Hepatocyte (in vitro differentiated cells): ENCODE results near the gene CNNM4. TPM values are rescaled to one million over a fixed set of nuclear protein-coding genes. Genes with fewer than 3 reads are reported as not detected.

Experiments used
- DNase-seq: peaks from one replicate; pipeline ENCODE4 v3.0.0-alpha.2; 2016; ENCODE audit warnings: low spot score
- H2AFZ ChIP-seq: fragments of 200-600 bp; sonication (generic); 2 replicates; pipeline ENCODE4 v1.6.0; 2016; ENCODE audit warnings: antibody characterized with exemption, mild to moderate bottlenecking
- H3K27ac ChIP-seq: fragments of 200-600 bp; sonication (generic); 2 replicates; pipeline ENCODE4 v1.5.1; 2016; ENCODE audit warnings: mild to moderate bottlenecking
- H3K27me3 ChIP-seq: fragments of 200-600 bp; sonication (generic); 2 replicates; pipeline ENCODE4 v1.6.1; 2016
- H3K36me3 ChIP-seq: fragments of 200-600 bp; sonication (generic); replicated peaks from 2 replicates; pipeline ENCODE4 v1.5.1; 2016; ENCODE audit warnings: low read depth; ENCODE audit not compliant: insufficient read depth
- H3K4me1 ChIP-seq: fragments of 200-600 bp; sonication (generic); 2 replicates; pipeline ENCODE4 v1.5.1; 2016; ENCODE audit warnings: mild to moderate bottlenecking, moderate library complexity; ENCODE audit not compliant: insufficient read depth
- H3K4me2 ChIP-seq: fragments of 200-600 bp; sonication (generic); 2 replicates; pipeline ENCODE4 v1.6.0; 2016
- H3K4me3 ChIP-seq: fragments of 200-600 bp; sonication (generic); 2 replicates; pipeline ENCODE4 v1.5.1; 2016; ENCODE audit warnings: mild to moderate bottlenecking
- H3K79me2 ChIP-seq: fragments of 200-600 bp; sonication (generic); 2 replicates; pipeline ENCODE4 v1.6.0; 2017; ENCODE audit warnings: mild to moderate bottlenecking
- H3K9me2 ChIP-seq: fragments of 200-600 bp; sonication (generic); replicated peaks from 2 replicates; pipeline ENCODE4 v1.6.0; 2017; ENCODE audit warnings: mild to moderate bottlenecking; ENCODE audit not compliant: insufficient read depth
- H3K9me3 ChIP-seq: fragments of 200-600 bp; sonication (generic); 2 replicates; pipeline ENCODE4 v1.5.1; 2016; ENCODE audit warnings: low read depth, mild to moderate bottlenecking
- H4K20me1 ChIP-seq: fragments of 200-600 bp; sonication (generic); 2 replicates; pipeline ENCODE4 v1.6.0; 2016; ENCODE audit warnings: mild to moderate bottlenecking; ENCODE audit not compliant: insufficient read depth, poor library complexity, severe bottlenecking
- EZH2 ChIP-seq: fragments of 200-600 bp; sonication (generic); IDR thresholded peaks from 2 replicates; pipeline ENCODE4 v1.6.1; 2016; ENCODE audit warnings: antibody characterized with exemption, mild to moderate bottlenecking, borderline replicate concordance
- EZH2phosphoT487 ChIP-seq: fragments of 200-600 bp; sonication (generic); IDR thresholded peaks from one replicate; pipeline ENCODE4 v1.6.1; 2018; ENCODE audit warnings: antibody characterized with exemption, mild to moderate bottlenecking, low read depth, moderate library complexity; ENCODE audit not compliant: unreplicated experiment, severe bottlenecking
- WGBS: methylation state at CpG from one replicate; pipeline ENCODE4 v1.1.6; 2016; ENCODE audit warnings: low lambda C conversion rate; ENCODE audit errors: missing lambda C conversion rate; 5-methylcytosine and 5-hydroxymethylcytosine counted together
- polyA plus RNA-seq: library from polyadenylated mRNA; unstranded; fragments of >200 nt; fragmentation: Nextera tagmentation; extraction: Ambion mirVana; gene quantifications from 2 replicates; pipeline ENCODE4 v1.2.1, GENCODE V29; 2016
- total RNA-seq: library from RNA; depleted of rRNA; stranded (reverse); fragments of >200 nt; gene quantifications from 2 replicates; pipeline ENCODE4 v1.2.3, GENCODE V29; 2014
- TF ChIP-seq, protein P1 (sequence below): fragments of 200-600 bp; sonication (generic); IDR thresholded peaks from 2 replicates; pipeline ENCODE4 v1.5.1; 2016; ENCODE audit warnings: antibody characterized with exemption, mild to moderate bottlenecking; ENCODE audit not compliant: poor library complexity

The CNNM4 gene
- total and polyA plus RNA-seq, 2 experiments from 2014 or later = 8.8 to 10.8 TPM

DNA sequence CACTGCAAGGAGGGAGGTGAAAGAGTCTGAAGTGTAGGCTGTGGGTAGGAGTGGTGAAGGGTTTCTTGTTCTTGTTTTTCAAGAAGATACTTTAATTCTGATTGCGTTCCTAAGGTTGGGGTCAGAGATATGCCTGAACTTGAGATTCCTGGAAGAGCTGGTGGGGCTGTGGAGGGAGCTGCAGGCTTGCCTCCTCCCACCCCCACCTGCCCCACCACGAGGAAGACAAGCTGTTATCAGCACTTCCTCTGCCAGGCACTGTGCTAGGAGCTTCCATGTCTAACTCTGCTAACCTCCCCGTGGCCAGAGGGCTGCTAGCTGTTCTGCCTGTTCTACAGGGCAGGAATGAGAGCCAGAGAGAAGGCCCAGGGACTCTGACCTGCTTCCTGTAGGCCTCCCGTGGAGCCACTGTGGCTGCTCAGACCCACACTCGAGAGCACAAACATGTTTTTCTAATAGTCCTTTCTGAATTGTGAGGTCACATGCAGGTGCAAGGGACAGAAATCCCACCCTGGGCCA lies 69.4 kb downstream of the CNNM4 start:
- no peak for DNase-seq
- WGBS = 68% methylated on average over 5 of the region's 5 CpGs
- Histone ChIP-seq H3K4me2 (no peak overlapping the region), H3K9me3 (no peaks in the 10 kb centered on the region), H3K4me1 (peaks cover 11% of the 10 kb centered on the region), H3K9me2 (no peaks in the 10 kb centered on the region), H3K27me3 (no peaks in the 10 kb centered on the region), H4K20me1 (no peaks in the 10 kb centered on the region), H3K79me2 (peaks cover 15% of the 10 kb centered on the region), H3K36me3 (no peaks in the 10 kb centered on the region), H2AFZ (no peak overlapping the region), H3K4me3 (no peak overlapping the region), H3K27ac (no peak overlapping the region)
- TF ChIP-seq, protein P1, sequence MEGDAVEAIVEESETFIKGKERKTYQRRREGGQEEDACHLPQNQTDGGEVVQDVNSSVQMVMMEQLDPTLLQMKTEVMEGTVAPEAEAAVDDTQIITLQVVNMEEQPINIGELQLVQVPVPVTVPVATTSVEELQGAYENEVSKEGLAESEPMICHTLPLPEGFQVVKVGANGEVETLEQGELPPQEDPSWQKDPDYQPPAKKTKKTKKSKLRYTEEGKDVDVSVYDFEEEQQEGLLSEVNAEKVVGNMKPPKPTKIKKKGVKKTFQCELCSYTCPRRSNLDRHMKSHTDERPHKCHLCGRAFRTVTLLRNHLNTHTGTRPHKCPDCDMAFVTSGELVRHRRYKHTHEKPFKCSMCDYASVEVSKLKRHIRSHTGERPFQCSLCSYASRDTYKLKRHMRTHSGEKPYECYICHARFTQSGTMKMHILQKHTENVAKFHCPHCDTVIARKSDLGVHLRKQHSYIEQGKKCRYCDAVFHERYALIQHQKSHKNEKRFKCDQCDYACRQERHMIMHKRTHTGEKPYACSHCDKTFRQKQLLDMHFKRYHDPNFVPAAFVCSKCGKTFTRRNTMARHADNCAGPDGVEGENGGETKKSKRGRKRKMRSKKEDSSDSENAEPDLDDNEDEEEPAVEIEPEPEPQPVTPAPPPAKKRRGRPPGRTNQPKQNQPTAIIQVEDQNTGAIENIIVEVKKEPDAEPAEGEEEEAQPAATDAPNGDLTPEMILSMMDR = no peak
- TF ChIP-seq EZH2 (no peak), EZH2phosphoT487 (no peak)

DNA sequence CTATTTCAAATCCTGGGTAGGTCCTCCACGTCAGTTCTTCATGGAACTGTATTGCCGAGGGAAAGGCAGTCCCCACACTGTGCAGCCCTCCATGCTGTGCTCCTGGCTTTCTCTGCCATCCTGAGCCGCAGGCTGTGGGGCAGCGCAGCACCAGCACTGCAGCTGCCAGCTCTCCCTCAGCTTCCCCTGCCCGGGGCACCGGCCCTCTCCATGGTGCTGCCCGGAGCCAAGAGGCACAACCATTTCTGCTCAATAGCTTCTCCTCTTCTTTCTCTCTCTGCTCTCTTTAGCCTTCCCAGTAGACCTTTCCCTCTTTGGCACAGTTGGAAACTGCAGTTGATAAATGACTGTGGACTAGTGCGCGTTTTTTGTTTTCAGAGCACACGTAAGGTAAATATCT lies 71.0 kb downstream of the CNNM4 start:
- 89% methylated on average over 10 of the region's 10 CpGs for WGBS
- Histone ChIP-seq H3K4me3 (no peak overlapping the region), H4K20me1 (no peaks in the 10 kb centered on the region), H3K27me3 (no peaks in the 10 kb centered on the region), H3K4me2 (no peak overlapping the region), H3K9me3 (no peaks in the 10 kb centered on the region), H3K36me3 (no peaks in the 10 kb centered on the region), H3K9me2 (no peaks in the 10 kb centered on the region), H2AFZ (no peak overlapping the region), H3K79me2 (no peaks in the 10 kb centered on the region), H3K27ac (no peak overlapping the region), H3K4me1 (peaks cover 11% of the 10 kb centered on the region)
- TF ChIP-seq EZH2phosphoT487 (no peak), EZH2 (no peak)
- no peak for DNase-seq

DNA sequence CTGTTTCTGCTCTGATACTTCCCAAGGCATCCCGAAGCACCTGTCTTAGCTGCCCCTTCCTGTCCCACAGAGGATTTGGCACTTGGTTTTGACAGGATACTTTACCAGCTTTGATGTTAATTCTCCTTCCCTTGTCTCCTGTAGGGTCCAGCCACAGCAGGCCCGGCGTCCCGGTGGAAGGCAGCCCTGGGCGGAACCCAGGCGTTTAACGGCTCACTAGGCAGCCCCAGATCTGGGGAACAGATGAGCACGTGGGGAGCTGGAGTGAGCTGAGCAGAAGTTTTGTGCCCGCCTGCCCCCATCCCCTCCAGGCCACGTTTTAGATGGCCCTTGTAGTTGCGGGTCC lies 71.7 kb downstream of the CNNM4 start:
- H3K27ac ChIP-seq = peak overlapping the region; percentile 70
- peaks cover 11% of the 10 kb centered on the region for H3K4me1 ChIP-seq
- H3K9me2 ChIP-seq = no peaks in the 10 kb centered on the region
- H4K20me1 ChIP-seq = no peaks in the 10 kb centered on the region
- H3K27me3 ChIP-seq = no peaks in the 10 kb centered on the region
- no peak for DNase-seq
- TF ChIP-seq EZH2 (no peak), EZH2phosphoT487 (no peak)
- TF ChIP-seq, protein P1 = no peak
- no peak overlapping the region for H2AFZ ChIP-seq
- no peaks in the 10 kb centered on the region for H3K36me3 ChIP-seq
- H3K9me3 ChIP-seq = no peaks in the 10 kb centered on the region
- peak overlapping the region; percentile 29 for H3K4me2 ChIP-seq
- no peaks in the 10 kb centered on the region for H3K79me2 ChIP-seq
- no peak overlapping the region for H3K4me3 ChIP-seq
- 61% methylated on average over 11 of the region's 11 CpGs for WGBS

DNA sequence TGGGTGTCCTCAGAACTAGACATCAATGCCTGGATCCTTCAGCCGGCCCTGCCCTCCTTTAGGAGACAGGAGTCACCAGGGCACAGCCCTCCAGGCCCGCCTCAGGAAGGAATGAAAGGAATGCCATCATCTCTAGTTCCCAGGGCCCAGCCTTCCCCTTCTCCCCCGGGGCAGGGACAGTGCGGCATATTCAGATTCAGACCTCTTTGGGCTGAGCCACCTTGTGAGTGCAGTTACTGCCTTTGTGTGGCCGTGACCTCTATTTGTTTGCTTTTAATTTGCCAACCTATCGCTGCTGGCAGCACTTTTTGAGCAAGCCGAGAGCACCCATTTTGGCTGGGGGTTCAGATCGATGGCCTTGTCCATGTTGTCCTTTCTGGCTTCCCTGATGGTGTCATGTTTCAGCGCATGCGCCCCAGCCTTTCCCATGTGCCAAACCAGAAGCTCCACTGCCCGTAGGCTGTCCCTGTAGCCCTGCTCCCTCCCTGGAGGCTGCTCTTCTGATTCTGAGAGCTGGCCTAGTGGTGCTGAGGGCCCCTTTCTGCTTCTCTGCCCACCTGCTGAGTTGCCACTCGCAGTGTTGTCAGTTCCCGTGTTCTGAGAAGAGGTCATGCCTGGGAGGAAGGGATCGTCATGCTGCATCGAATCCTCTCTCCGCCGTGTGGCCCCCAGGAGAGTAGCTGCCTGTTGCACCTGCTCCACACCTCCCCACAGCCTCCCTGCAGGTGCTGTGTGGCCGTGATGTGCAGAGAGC lies 72.2 kb downstream of the CNNM4 start:
- H3K4me2 ChIP-seq = peak overlapping the region; percentile 29
- peak; percentile 66 for DNase-seq
- WGBS = 45% methylated on average over 18 of the region's 18 CpGs
- H4K20me1 ChIP-seq = no peaks in the 10 kb centered on the region
- no peaks in the 10 kb centered on the region for H3K36me3 ChIP-seq
- H3K27me3 ChIP-seq = no peaks in the 10 kb centered on the region
- H3K9me3 ChIP-seq = no peaks in the 10 kb centered on the region
- peaks cover 11% of the 10 kb centered on the region for H3K4me1 ChIP-seq
- H3K4me3 ChIP-seq = no peak overlapping the region
- no peak for TF ChIP-seq EZH2phosphoT487
- TF ChIP-seq, protein P1 = no peak
- no peak for TF ChIP-seq EZH2
- H3K27ac ChIP-seq = peak overlapping the region; percentile 70
- H3K79me2 ChIP-seq = no peaks in the 10 kb centered on the region
- H3K9me2 ChIP-seq = no peaks in the 10 kb centered on the region
- H2AFZ ChIP-seq = no peak overlapping the region
